Stimulated activated naive CD4-positive, alpha-beta T cell (primary cell): ENCODE results near the gene PC.

Source experiments
- DNase-seq, 6 experiments: peaks; one replicate each; lab custom pipeline; 2025; lab: John Stamatoyannopoulos, UW

PC gene

DNA sequence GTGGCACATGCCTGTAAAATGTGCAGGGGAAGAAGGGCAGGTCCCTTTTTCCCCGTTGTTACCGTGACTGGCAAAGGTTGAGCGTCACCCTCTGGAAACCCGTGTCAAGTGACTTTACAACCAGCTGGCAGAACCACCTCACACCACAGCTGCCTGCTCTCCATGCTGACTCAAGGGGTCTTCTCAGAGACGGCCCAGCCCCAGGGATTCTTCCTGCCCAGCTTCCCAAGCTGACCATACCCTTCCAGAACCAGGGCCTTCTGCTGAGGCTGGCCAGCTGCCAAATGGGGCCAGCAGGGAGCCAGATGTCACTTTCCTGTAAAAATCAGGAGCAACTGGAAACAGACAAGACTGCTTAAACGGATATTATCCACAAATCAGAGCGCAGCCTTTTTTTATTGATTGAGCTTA is 6.3 kb downstream of the PC start:
- no peak for DNase-seq

DNA sequence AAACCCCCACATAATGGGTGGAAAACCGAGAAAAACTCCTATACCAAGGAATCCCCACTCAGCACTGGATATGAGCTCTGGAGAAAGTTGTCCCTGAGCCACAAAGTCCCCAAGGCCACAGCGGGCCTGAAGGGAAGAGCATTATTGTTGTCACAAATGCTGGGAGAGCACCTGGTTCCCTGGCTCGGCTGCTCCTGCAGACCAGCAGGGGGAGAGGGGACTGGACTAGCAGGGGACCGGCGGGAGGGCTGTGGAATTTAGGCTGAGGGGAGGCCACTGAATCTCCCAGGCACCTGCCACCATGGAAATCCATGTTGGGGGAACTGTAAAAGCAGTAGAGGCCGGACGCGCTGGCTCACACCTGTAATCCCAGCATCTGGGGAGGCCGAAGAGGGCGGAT is 7.0 kb downstream of the PC start:
- DNase-seq: no peak

DNA sequence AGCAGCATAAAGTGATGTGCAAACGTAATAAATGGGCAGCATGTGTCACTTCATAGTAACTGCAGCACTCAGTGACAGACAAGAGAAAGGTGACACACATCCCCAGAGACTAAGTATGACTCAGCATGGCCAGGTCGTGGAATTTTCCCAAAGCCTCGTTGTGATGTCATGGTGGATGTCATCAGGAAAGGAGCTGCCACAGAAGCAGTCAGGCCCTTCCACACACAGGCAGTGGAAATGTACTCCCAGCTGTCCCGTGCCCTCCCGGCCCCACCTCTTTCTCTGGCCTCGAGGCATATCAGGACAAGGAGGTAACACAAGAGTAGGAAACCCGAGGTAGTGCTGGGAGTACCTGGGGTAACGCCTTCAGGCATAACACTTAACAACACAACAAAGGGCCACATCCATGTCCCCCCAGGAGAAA is 8.1 kb downstream of the PC start:
- no peak for DNase-seq

DNA sequence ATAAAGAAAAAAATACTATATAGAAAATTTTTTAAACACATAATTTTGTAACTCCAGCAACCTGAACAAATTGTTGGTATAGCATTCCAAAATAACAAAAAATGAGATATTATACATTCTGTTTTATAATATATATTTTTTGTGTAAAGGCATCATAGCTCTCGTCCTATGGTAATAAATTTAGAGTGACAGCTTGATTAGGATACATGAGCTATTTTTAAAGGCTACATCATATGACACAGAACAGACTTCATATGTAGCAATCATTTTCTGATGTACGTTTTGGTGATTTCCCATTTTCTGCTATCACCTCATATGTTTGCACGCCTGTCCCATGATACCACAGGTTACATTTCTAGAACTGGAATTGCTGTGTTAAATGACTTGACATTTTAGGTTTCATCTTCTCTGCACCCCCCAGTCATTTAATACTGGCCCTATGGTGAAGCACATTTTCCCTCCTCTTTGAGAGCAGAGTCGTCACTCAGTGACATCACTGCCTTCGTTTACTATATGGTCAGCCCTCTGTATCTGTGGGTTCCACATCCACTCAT is 19.5 kb downstream of the PC start:
- no peak for DNase-seq

DNA sequence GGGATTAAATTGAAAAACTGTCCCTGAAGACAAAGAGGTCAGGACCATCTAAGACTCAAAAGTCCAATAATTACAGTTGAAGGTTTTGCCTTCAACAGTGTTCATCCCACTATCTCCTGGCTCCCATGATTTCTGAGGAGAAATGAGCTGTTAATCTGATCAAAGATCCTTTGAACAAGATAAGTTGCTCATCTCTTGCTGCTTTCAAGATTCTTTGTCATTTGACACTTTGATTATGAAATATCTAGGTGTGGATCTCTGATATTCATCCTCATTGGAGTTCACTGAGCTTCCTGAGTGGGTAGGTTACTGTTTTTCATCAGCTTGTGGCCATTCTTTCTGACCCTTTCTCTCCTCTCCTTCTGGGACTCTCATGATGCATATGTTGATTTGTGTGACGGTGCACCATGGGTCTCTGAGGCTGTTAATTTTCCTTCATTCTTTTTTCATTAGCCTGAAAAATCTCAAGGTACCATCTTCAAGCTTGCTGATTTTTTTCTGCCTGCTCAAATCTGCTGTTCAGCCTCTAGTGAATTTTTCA is 20.9 kb downstream of the PC start:
- DNase-seq: no peak

DNA sequence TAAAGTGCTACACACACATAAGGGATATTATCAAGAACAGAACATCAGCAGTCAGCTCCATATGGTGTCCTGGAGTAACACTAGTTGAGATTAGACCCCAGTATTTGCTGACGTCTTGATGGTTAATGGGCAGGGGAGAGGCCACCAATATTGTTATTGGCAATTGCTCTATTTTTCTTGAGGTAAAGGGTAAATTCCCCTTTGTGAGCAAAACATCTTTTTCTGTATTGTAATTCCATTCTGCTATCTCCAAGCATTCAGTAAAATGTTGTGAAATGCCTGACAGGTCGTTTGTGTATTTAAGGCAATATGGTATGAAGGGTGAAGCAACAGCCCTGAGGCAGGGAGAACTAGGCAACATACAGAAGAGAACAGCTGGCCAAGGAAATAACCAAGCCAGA is 21.9 kb downstream of the PC start:
- no peak for DNase-seq

DNA sequence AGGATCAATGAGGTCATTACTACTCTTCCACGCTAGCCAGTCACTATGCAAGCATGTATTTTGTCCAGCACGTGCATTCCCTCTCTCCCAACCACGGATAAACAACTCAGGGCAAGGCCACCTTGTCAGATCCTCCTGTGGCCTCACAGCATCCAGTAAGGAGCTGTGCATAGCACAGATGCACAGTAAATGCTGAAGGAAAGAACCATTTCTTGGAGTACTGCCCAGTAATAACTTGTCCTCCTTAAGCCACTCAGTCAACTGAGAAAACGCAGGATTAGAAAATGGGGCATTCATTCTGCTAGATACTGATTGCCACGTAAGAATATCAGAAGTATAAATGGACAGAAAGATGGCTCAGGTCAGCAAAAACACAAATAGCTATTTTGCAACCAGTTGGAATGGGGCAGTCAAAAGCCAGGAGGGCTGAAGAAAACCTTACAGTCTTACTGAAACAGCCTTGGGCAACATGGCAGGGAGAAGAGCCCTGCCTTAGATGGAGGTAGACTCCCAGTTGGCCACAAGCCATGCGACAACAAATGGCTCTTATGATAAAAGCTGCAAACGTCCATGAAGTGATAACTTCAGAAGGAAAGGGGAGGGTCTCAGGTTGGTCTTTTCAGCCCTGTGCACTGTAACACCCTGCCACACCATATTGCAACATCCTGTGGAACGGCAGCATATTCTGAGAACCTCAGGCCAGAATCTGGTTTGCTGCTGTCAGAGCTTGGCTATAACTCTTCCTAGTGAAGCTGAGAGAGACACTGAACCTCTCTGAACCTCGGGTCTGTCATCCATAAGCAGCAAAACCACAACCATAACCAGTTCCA is 23.0 kb downstream of the PC start:
- DNase-seq: no peak

DNA sequence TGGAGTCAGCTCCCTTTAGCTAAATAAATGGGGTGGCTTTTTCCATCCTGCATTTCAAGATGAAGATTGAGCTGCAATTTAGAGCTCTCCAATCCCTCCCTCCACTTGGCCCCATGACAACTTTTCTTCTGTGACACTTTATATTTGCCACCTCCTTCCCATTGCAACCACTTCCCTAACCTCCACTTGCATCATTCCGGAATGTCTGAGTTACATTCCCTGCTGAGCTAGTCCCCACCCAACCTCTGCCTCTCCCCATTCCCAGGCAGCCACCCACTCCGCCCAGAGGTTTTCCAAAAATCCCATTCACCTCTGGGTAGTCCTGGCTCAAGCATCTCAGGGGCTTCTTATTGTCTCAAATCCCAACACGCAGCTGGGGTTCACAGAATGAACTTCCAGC is 24.7 kb downstream of the PC start:
- no peak for DNase-seq

DNA sequence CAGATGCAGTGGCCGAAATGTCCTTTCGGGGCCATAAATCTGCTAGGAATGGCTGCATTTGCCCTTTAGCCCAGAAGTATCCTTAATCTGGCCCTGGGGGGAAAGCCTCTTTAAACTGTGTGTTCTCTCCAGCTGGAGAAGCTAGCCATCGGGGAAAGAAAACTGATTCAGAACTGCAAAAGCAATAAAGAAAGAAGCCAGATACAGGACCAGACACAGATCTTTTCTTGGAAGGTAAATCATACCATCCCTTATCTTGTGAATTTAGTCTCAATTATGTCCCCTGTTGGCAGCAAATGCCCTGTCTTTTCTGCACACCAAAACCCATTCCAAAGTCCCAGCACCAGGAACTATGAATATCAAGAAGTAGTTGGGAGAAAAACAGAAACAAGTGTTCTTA is 25.6 kb downstream of the PC start:
- no peak for DNase-seq

DNA sequence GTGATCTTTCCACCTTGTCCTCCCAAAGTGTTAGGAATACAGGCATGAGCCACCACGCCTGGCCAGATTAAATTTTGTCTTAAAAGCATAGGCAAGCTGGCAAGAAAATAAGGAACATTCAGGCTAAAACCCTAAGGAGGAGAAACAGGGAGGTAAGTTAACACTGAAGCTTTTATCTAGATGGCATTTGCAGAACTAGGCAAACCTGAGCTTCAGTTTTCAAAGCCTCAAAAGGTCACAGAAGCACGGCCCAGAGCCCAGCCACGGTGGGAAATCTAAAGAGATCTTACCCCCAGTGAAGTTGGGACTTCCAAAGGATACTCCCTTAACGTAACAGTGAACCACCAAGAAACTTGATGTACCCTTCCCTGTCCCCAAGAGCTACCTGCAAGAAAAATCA is 28.4 kb downstream of the PC start:
- DNase-seq: no peak

DNA sequence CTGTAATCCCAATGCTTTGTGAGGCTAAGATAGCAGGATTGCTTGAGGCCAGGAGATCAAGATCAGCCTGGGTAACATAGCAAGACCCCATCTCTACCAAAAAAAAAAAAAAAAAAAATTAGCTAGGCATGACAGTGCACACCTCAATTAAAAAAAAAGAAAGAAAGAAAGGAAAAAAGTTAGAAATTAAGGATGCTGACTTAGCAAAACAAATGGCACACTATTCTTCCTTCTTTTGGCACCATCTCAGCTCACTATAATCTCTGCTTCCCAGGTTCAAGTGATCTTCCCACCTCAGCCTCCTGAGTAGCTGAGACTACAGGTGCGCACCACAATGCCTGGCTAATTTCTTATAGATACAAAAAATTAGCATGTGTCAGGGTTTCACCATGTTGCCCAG is 33.9 kb downstream of the PC start:
- DNase-seq: no peak

DNA sequence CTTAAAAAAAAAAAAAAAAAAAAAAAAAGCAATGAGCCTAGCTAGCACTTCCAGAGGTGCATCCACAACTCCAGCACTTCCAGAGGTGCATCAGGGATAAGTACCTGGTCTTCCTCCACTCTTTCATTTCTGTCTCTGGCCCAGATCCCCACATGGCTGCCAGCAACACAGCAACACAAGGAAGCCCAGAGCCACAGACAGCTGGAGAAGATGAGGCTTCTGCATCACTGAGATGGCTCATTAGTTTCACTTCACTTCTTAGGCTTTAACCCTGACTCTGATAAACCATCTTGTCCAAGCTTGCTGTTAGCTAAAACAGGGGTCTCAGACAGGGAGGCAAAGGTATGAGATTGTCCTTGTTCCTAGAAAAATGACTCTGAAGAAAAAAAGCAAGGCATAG is 35.6 kb downstream of the PC start:
- DNase-seq: no peak

DNA sequence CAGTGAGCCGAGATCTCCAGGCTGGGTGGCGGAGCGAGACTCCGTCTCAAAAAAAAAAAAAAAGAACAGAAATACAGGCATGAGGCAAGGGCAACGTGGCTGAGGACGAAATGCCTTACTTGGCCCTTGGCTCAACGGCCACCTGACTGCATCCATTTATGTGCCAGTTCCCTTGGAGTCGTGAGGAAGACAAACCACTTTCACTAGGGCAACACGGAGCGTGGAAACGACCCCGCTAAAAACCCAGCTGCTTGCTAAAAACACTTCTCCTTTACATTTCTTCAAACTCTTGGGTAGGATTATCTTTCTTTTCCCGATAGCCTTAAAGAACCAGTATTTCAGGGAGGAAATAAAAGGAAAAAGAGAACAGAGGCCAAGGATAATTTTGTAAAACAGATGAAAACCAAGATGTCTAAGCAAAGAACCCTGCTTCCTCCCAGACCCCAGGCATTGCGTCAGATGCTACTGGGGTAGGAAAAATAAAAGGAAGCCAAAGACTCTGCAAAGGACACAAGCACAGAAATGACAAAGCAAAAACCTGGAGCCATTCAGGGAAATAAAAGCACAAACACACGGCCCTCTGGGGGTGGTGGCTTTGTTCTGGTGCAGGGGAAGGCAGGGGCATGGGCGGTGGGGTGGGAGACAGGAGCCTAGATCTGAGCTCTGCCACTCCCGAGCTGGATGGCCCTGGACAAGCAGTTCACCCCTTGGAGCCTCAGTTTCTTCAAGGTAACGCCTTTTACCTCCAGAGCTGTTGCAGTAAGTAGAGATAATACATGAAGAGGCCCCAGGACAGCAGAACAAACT is 37.0 kb downstream of the PC start:
- DNase-seq: no peak

DNA sequence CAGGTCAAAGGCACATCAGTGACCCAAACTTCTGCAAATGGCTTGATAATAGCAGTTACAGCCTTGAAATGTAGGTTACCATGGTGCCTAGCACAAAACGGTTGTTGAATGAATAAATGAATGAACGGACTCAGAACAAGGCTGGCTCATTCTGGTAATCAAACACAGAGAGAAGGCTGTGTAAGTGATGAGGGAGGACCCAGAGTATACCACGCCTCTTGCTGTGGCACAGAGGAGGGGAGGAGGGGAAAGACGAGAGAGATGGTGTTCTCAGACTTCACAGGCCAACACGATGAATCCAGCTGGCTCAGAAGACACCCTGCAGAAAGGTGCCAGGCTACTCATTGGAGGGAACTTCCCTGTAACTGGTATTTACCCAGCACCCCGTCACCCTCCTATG is 38.3 kb downstream of the PC start:
- DNase-seq: no peak

DNA sequence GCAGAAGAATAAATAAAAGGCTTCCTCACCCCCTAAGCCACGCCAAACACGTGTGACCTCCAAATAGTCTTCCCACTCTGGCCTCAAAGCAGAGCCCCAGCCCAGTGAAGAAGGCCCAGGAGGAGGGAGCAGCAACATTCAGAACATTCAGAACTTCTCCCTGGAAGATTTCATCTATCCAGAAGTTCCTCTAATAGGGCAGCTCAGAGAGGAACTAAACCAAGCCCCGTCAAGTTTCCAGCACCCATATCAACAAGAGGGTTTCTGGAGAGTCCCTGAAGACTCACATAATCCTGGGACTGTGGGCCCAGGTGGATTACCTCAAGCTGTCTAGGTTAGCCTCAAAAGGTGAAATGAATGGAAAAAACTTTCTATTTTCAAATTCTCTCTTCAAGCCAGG is 39.4 kb downstream of the PC start:
- no peak for DNase-seq

DNA sequence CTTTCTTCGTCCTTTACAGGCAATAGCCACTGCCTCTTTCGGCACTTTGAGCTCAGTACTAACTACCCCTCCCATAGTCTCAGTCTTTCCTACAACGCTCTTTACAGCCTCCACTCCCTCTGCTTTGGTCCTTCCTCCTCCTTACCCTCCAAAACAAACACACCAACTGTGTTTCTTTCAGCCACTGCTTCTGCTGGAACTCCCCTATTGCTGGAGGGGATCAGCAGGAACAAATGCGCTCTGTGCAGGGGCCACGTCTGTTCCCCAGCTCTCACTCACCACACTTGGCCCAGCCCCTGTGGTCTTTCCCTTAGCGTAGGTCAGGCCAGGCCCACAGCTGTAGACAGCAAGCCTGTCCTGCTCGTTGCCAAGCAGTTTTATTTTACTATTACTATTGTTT is 42.3 kb downstream of the PC start:
- DNase-seq: no peak

DNA sequence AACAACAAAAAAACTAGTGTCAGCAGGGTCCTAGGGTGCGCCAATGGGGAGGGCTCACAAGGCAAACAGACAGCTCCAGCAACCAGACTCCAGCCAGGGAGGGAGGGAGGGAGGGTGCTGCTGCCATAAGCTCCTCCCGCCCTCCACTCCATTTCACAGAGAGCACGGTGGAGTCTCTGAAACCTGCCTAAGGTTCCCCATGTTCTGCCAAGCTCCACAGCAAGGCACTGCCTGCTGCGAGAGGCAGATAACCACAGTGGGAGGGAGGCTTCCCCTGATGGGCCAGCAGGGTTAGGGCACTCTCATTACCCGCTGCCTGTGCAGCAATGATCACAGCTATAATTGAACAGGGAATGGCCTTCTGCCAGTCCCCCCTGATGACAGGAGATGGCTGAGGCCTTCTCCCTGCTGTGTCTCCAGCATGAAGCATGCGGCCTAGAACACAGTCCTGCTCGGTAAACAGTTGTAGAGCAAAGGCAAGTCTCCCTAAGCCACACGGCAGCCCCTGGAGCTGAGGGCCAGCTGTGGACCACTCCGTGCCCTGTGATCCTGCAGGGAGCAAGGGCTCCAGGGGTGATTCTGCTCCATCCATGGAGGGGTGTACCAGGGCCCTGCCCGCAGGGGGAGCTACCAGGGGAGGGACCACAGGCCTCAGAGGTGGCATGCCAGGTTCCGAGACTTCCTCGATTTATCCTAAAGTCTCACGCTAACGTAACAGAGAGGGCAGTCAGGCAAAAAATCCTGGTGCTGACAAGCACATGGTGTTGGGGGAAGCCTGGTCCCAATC is 42.9 kb downstream of the PC start:
- DNase-seq: no peak

DNA sequence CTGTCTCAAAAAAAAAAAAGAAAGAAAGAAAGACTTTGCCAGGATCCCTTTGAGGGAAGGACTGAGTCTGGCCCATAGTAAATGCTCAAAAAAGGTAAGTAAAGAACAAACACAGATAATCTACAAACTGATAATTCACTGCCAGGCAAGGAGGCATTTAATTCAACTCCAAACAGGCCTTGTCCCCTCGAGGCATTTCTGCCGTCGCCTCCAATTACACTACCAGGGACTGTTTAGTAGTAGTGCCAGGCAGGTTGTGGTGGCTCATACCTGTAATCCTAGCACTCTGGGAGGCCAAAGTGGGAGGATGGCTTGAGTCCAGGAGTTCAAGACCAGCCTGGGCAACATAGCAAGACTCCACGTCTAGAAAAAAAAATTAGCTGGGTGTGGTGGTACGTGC is 43.7 kb downstream of the PC start:
- DNase-seq: no peak

DNA sequence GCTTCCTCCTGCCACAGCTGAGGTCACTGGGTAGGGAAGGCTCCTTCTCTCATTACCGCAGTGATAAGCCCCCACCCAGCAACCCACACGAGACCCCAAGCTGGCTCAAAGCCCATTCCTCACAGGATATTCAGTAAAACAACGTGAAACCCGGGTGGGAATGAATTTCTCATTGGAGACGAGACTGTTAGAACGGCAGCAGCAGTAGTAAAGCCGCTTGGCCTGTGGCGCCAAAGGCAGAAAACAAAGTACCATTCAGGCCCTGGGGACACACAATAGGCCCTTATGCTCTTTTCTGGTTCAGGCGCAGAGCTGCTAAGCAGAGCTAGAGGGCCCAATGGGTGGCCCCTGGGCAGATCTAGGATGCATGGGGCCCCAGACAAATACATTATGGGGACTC is 45.3 kb downstream of the PC start:
- DNase-seq: no peak

DNA sequence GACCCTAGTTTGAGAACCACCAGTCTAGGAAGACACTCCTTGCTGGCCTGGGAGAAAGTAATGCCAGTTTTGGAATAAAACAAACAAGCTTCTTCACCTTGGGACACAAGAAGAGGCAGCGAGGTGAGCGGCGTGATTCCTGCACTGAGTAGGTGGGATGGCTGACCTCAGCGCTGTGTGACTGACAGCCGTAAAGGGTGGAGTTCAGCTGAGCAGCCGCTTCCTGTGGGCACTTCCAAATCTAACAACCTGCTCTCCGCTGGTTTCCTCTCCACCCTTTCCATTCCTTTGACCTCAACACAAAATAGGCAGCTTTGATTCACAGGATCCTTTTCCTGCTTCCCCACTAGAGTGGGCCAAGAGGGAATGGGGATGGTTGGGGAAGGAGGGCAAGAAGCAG is 45.8 kb downstream of the PC start:
- DNase-seq: no peak

DNA sequence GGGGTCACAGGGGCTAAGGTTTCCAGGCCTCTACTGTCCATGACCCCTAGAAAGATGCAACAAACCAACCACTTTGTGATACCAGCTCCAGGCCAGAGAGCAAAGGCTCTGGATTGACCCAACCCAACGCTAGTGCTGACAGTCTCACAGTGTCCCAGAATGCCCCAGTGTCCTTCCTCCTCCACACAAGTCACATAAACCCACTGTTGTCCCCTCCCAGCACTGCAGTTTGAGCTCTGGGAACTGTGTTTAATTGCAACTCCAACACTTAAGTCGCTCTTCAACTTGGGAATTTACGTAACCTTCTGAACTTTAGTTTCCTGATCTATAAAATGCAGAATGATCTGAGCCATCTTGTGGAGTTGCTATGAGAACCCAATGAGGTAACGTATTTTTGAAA is 47.5 kb downstream of the PC start:
- no peak for DNase-seq

DNA sequence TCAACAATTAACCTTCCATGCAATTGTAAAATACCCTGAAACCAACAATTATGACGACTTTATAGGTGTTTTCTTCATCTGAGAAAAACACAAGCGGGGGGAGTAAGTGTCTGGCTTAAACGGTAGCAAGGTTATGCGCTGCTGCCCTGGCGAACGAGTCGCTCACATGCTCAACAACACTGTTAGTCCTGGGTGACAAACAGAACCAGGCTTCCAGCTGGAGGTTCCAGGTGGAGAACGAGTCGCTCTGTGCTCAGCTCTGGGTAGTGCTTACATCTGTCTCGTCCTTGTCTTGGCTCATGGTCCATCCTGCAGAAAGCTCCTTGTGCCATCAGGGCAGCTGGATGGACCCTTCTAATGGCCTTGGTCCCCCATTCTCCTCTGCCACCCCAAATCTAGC is 48.2 kb downstream of the PC start:
- no peak for DNase-seq
